8988T (cell line): ENCODE results near the gene DHX38.

Experiments
- DNase-seq: peaks from one replicate; pipeline ENCODE4 v3.0.0; 2011

DHX38 gene

GRCh38 chr16:72123426-72123825 is 29.8 kb downstream of the DHX38 start:
- no peak for DNase-seq

GRCh38 chr16:72124148-72124547 is 30.5 kb downstream of the DHX38 start:
- no peak for DNase-seq

- peak; percentile 79 for DNase-seq
Observed at GRCh38 chr16:72124761-72125634, 31.4 kb downstream of the DHX38 start.

- no peak for DNase-seq
Observed at GRCh38 chr16:72125635-72126428, 32.2 kb downstream of the DHX38 start.

- no peak for DNase-seq
Observed at GRCh38 chr16:72126429-72126765, 32.8 kb downstream of the DHX38 start.

GRCh38 chr16:72128701-72129100 is 35.1 kb downstream of the DHX38 start:
- DNase-seq, result no peak

GRCh38 chr16:72129976-72130656 is 36.5 kb downstream of the DHX38 start:
- DNase-seq, result no peak

GRCh38 chr16:72131036-72131435 is 37.4 kb downstream of the DHX38 start:
- DNase-seq, result no peak

- DNase-seq, result no peak
Observed at GRCh38 chr16:72132726-72133125, 39.1 kb downstream of the DHX38 start.

GRCh38 chr16:72134507-72134906 is 40.9 kb downstream of the DHX38 start:
- DNase-seq, result no peak

- DNase-seq, result no peak
Observed at GRCh38 chr16:72137380-72138063, 43.9 kb downstream of the DHX38 start.

GRCh38 chr16:72138064-72138572 is 44.5 kb downstream of the DHX38 start:
- DNase-seq, result no peak

- DNase-seq, result no peak
Observed at GRCh38 chr16:72139908-72140307, 46.3 kb downstream of the DHX38 start.

- DNase-seq, result no peak
Observed at GRCh38 chr16:72142476-72142875, 48.8 kb downstream of the DHX38 start.

- DNase-seq, result no peak
Observed at GRCh38 chr16:72149676-72150464, 56.2 kb downstream of the DHX38 start.

- no peak for DNase-seq
Observed at GRCh38 chr16:72159386-72159785, 65.7 kb downstream of the DHX38 start.

- DNase-seq, result no peak
Observed at GRCh38 chr16:72159801-72160200, 66.2 kb downstream of the DHX38 start.

GRCh38 chr16:72162105-72162692 is 68.6 kb downstream of the DHX38 start:
- no peak for DNase-seq
